ENCODE measurements around the gene SLC17A2.

The SLC17A2 gene

DNA sequence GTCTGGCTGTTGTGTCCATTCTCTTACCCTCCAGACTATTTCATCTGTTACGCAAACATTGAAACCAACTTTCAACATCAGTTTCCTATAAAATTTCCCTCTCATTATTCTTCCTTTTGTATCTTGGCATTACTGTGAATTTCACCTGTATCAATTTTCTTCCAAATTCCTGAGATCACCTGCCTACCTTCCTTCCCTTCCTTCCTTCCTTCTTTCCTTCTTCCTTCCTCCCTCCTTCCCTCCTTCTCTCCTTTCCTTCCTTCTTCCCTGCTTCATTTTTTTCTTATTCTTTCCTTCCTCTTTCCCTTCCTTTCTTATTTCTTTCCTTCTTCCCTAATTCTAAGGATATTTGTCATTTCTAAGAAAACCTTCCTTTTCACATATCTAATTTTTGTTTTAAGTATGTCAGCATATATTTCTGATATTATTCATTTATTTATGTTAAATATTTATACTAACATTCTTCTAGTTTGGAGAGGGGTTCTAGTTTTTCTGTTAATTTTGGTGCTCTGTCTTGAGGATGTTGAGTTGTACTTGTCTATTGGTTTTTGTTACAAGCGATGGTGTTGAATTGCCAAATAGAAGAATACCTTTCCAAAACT, 51.7 kb downstream of the SLC17A2 start:
- DNase-seq, result no peak

GRCh38 chr6:25875926-25876602, 54.4 kb downstream of the SLC17A2 start:
- no peak for DNase-seq

DNA sequence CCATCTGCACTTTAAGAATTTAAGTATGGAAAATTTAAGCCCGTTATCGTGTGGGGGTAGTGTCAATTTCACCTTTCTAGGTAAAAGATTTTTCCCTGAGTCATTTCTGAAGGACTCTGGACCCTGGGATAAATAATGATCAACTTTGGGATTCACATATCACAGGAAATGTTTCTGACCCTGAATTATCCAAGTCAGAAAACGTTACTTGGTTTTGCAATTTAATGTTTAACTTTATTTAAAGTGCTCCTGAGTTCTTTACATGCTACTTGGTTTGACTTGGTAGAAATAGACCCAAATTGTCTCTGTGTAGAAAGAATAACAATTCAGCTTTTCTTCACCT, 55.0 kb downstream of the SLC17A2 start:
- no peak for DNase-seq

DNA sequence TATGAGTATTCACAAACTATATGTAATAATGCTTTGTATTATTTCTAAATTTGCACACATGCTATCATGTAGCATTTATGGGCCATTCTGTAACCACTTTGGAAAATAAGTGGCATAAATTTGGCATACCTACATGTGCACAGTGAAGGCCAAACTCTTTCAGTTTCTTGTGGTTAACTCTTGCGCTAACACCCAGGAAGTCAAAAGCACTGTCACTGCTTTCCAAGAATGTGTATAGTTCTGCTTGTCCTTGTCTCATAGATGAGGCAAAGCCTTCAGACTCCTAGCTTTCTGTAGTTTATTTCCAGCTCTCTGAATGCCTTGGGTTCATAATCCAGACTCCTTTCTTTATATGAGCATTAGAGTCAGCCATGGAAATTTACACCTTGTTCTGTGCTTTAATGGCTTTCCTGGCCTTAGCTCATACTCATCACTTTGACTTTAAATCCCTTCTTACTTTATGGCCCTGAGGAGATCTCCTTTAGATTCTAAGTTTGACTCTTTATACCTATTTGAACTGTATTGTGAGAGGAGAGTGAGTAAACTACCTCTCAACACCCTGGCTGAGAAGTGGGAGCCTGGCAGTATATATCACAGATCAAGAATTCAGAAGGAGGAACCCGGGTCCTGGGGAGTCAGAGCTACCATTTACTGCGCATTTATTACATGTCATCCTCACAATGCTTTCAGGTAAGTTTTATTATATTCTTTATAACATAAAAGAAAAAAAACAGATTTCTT, 55.5 kb downstream of the SLC17A2 start:
- no peak for DNase-seq

GRCh38 chr6:25874118-25874517, 56.4 kb downstream of the SLC17A2 start, which contains the start of gene SLC17A3:
Gene SLC17A3 (minus strand): TSS chr6:25874243. CDS start chr6:25868387, 5,856 bp downstream.
- no peak for DNase-seq

GRCh38 chr6:25872814-25873213, 57.7 kb downstream of the SLC17A2 start:
- DNase-seq, result no peak

GRCh38 chr6:25869840-25870239, 60.7 kb downstream of the SLC17A2 start:
- no peak for DNase-seq

DNA sequence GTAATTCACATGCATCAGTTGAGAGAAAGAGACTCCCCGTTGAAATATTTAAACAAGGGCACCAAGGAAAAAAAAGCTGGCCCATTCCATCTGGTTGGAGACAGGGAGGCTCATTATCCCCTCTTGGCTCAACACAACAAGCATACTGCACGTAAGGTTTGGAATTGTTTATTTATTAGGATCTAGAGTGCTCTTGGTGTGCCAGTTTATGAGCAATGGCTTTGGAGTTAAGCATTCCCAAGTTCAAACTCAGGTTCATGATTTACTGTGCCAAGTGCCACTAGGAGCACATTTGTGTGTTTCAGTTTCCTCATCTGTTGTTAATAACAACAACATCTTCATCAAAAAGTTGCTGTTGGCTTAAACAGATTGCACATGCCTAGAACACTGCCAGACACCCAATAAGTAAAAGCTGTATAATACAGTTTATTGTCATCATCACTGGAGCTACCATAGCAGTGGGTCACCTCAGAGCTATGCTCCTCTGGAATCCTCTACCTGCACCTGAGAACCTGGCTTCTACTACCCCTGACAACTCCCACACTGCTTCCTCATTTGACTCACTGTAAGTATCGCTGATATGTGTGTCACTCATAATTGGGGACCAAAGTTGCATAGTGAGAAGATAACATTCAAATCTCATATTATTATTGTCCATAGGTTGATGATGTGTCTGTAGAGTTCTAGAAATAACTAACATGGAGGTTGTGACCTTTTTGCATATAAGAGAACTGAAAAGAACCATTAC, 61.9 kb downstream of the SLC17A2 start:
- no peak for DNase-seq

DNA sequence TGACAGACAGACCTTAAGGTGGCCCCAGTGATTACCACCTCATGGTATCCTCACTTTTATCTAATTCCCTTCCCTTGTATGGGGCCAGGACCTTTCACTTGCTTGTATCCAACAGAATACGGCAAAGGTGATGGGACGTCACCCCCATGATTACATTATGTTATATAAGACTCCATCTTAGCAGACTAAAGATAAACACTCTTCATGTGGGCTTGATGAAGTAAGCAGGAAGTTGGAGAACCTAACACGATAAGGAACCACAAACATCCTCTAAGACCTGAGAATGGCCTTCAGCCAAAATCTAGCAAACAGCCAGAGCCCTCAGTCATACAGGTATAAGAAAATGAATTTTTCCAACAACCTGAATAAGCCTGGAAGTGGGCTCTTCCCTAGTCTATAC, 64.5 kb downstream of the SLC17A2 start:
- no peak for DNase-seq

DNA sequence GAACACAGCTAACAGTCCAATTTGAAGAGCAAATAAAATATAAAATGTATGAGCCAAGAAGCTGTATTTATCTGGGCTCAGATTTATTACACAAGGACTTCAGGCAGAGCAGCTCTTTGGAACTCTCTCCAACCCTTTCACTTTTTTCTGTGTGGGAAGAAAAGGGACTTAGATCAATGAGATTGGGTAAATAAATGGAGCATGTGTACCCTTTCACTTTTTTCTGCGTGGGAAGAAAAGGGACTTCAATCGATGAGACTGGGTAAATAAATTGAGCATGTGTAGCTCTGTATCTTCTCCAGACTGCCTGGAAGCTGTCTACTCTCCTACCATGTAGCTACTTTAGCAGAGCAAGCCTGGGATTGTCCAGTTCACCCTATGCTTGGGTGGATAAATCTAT, 67.1 kb downstream of the SLC17A2 start:
- no peak for DNase-seq

Measured in NCI-H1048 (cell line).